ENCODE results near the gene STAG2. TPM values are rescaled to one million over a fixed set of nuclear protein-coding genes. Genes with fewer than 3 reads are reported as not detected.
"Not testable (repeated sequence)": the region's sequence is repeated elsewhere in the genome, so short reads cannot be mapped to it uniquely, and the experiment has no call there.

The STAG2 gene
- total RNA-seq, 1 donor from 2014 or later = 132 TPM

DNA sequence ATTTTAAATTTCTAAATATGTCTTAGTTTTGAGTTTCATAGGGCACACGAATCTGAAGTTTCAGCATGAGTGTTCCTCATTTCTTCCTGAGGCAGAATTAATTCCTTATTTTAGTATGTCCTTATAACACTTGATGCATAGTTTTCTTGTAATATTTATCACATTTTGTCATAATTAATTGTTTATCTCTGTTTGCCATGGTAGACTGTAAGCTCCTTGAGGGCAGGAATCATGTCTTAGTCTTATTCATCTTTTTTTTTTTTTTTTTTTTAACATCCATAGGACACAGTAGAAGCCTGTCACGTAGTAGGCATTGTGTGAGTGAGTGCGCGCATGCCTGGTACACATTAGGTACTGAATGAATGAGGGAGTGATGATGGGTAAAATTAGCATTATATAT is 131.7 kb downstream of the STAG2 start:
- H3K9ac ChIP-seq = no peak overlapping the region
- H3K36me3 Mint-ChIP-seq = peaks cover 52% of the 10 kb centered on the region
- no peak overlapping the region for H3K4me3 Mint-ChIP-seq
- no peaks in the 10 kb centered on the region for H3K9me3 ChIP-seq (ENCODE audit: low read depth)
- no peak for TF ChIP-seq EZH2phosphoT487 (IDR thresholded peaks at IDR 0.05)
- H3K4me2 ChIP-seq = no peak overlapping the region
- H3K4me1 ChIP-seq = no peaks in the 10 kb centered on the region
- H3K79me2 ChIP-seq (ENCODE audit: low read depth) = no peaks in the 10 kb centered on the region
- no peak overlapping the region for H2AFZ ChIP-seq (replicated peaks)
- H3F3A ChIP-seq (ENCODE audit: low read depth) = peaks cover 7% of the 10 kb centered on the region
- H3K27ac ChIP-seq = no peak overlapping the region
- H3K27me3 ChIP-seq = no peaks in the 10 kb centered on the region
- no peaks in the 10 kb centered on the region for H3K4me1 Mint-ChIP-seq
- H3K36me3 ChIP-seq = peaks cover 25% of the 10 kb centered on the region
- no peaks in the 10 kb centered on the region for H3K27me3 Mint-ChIP-seq (ENCODE audit: insufficient read depth, low read depth)
- no peaks in the 10 kb centered on the region for H4K20me1 ChIP-seq (ENCODE audit: low read depth)
- no peak overlapping the region for H3K4me3 ChIP-seq
- no peak for DNase-seq (ENCODE audit: low spot score)
- no peak overlapping the region for H3K27ac Mint-ChIP-seq
- no peaks in the 10 kb centered on the region for H3K9me3 Mint-ChIP-seq

DNA sequence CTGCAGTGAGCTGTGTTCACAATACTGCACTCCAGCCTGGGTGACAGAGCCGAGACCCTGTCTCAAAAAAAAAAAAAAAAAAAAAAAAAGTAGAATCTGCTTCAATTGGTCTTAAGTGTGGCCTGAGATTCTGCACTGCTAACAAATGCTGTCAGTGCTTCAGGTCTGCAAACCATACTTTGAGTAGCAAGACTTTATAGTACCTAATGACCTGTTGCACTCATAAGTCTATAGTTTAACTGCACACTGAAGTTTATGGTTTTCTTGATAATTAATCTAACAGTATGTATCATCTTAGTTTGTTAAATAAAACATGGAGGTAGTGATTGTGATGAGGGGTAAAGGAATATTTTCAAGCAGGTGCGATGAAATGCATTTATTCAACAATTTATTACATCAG is 135.6 kb downstream of the STAG2 start:
- H3K4me3 Mint-ChIP-seq = no peak overlapping the region
- no peaks in the 10 kb centered on the region for H3K27me3 ChIP-seq
- H3K4me3 ChIP-seq = no peak overlapping the region
- peaks cover 33% of the 10 kb centered on the region for H3K36me3 Mint-ChIP-seq
- no peak for DNase-seq (ENCODE audit: low spot score)
- no peaks in the 10 kb centered on the region for H3K4me1 Mint-ChIP-seq
- no peak overlapping the region for H3K9ac ChIP-seq
- H3K27ac ChIP-seq = no peak overlapping the region
- no peaks in the 10 kb centered on the region for H3K9me3 ChIP-seq (ENCODE audit: low read depth)
- H3F3A ChIP-seq (ENCODE audit: low read depth) = peaks cover 7% of the 10 kb centered on the region
- H3K36me3 ChIP-seq = peaks cover 13% of the 10 kb centered on the region
- H3K27ac Mint-ChIP-seq = no peak overlapping the region
- no peak overlapping the region for H2AFZ ChIP-seq (replicated peaks)
- H3K79me2 ChIP-seq (ENCODE audit: low read depth) = no peaks in the 10 kb centered on the region
- no peak overlapping the region for H3K4me2 ChIP-seq
- TF ChIP-seq EZH2 (IDR thresholded peaks at IDR 0.05) (no peak), EZH2phosphoT487 (IDR thresholded peaks at IDR 0.05) (no peak)
- TF ChIP-seq, protein P1, sequence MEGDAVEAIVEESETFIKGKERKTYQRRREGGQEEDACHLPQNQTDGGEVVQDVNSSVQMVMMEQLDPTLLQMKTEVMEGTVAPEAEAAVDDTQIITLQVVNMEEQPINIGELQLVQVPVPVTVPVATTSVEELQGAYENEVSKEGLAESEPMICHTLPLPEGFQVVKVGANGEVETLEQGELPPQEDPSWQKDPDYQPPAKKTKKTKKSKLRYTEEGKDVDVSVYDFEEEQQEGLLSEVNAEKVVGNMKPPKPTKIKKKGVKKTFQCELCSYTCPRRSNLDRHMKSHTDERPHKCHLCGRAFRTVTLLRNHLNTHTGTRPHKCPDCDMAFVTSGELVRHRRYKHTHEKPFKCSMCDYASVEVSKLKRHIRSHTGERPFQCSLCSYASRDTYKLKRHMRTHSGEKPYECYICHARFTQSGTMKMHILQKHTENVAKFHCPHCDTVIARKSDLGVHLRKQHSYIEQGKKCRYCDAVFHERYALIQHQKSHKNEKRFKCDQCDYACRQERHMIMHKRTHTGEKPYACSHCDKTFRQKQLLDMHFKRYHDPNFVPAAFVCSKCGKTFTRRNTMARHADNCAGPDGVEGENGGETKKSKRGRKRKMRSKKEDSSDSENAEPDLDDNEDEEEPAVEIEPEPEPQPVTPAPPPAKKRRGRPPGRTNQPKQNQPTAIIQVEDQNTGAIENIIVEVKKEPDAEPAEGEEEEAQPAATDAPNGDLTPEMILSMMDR (IDR thresholded peaks at IDR 0.05) = no peak
- H4K20me1 ChIP-seq (ENCODE audit: low read depth) = no peaks in the 10 kb centered on the region
- no peaks in the 10 kb centered on the region for H3K9me3 Mint-ChIP-seq
- no peaks in the 10 kb centered on the region for H3K4me1 ChIP-seq
- H3K27me3 Mint-ChIP-seq (ENCODE audit: insufficient read depth, low read depth) = no peaks in the 10 kb centered on the region

DNA sequence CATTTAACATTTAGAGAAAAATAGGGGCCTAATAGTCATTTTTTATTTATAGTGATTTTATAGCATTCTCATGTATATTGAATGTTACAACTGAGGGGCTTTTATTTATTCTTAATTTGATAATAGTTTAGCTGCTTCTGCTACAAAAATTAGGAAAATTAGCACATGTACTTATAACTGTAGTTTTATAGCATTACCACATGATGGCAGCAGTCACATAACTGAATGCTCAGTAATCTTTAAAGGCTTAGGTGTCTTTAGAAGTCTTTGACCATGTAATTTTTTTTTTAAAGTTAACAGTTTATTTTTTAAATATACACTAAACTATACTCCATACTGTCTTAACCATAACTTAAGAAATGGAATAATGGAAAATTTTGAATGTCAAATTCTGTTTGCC is 136.6 kb downstream of the STAG2 start:
- no peaks in the 10 kb centered on the region for H3K4me1 Mint-ChIP-seq
- peak; percentile 39 for DNase-seq (ENCODE audit: low spot score)
- Histone ChIP-seq H3K4me1 (no peaks in the 10 kb centered on the region), H3K79me2 (ENCODE audit: low read depth) (no peaks in the 10 kb centered on the region), H3K9ac (no peak overlapping the region), H3K9me3 (ENCODE audit: low read depth) (peaks cover 6% of the 10 kb centered on the region), H3K36me3 (peaks cover 11% of the 10 kb centered on the region), H3K4me2 (no peak overlapping the region), H3K4me3 (no peak overlapping the region), H2AFZ (replicated peaks) (no peak overlapping the region), H3F3A (ENCODE audit: low read depth) (peaks cover 7% of the 10 kb centered on the region), H3K27ac (no peak overlapping the region), H4K20me1 (ENCODE audit: low read depth) (no peaks in the 10 kb centered on the region), H3K27me3 (no peaks in the 10 kb centered on the region)
- no peak overlapping the region for H3K4me3 Mint-ChIP-seq
- H3K9me3 Mint-ChIP-seq = no peaks in the 10 kb centered on the region
- no peak for TF ChIP-seq EZH2 (IDR thresholded peaks at IDR 0.05)
- TF ChIP-seq, protein P1 (IDR thresholded peaks at IDR 0.05) = peak; percentile 62
- no peak overlapping the region for H3K27ac Mint-ChIP-seq
- H3K27me3 Mint-ChIP-seq (ENCODE audit: insufficient read depth, low read depth) = no peaks in the 10 kb centered on the region
- H3K36me3 Mint-ChIP-seq = peaks cover 28% of the 10 kb centered on the region

DNA sequence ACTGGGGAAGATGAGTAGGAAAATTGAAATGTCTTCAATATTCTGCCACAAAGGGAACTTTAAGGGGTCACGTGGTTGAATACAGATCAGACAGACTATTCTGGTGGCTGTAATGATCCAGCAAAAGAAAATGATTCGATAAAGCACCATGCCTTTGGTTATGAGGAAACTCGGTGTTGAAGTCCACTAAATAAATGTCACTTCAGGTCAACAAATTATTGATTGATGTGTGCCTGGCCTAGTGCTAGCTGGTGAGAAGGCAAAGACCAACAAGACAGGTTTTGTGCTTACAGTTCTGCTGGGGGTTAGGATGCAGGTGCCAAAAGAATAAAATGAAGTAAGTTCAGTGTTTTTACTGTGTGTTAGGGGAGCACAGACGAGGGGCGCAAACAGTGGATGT is 142.5 kb downstream of the STAG2 start:
- no peak overlapping the region for H3K4me3 Mint-ChIP-seq
- TF ChIP-seq EZH2 (IDR thresholded peaks at IDR 0.05) = no peak
- TF ChIP-seq EZH2phosphoT487 (IDR thresholded peaks at IDR 0.05) = no peak
- TF ChIP-seq, protein P1 (IDR thresholded peaks at IDR 0.05) = no peak
- H3K27ac ChIP-seq = no peak overlapping the region
- no peak overlapping the region for H3K9ac ChIP-seq
- H3K4me1 Mint-ChIP-seq = no peaks in the 10 kb centered on the region
- no peaks in the 10 kb centered on the region for H3K4me1 ChIP-seq
- peaks cover 10% of the 10 kb centered on the region for H3K9me3 Mint-ChIP-seq
- H3K4me3 ChIP-seq = no peak overlapping the region
- H4K20me1 ChIP-seq (ENCODE audit: low read depth) = no peaks in the 10 kb centered on the region
- no peaks in the 10 kb centered on the region for H3F3A ChIP-seq (ENCODE audit: low read depth)
- H3K27me3 ChIP-seq = no peaks in the 10 kb centered on the region
- no peaks in the 10 kb centered on the region for H3K27me3 Mint-ChIP-seq (ENCODE audit: insufficient read depth, low read depth)
- no peaks in the 10 kb centered on the region for H3K36me3 ChIP-seq
- H3K4me2 ChIP-seq = no peak overlapping the region
- no peak overlapping the region for H3K27ac Mint-ChIP-seq
- DNase-seq (ENCODE audit: low spot score) = no peak
- no peaks in the 10 kb centered on the region for H3K79me2 ChIP-seq (ENCODE audit: low read depth)
- peaks cover 21% of the 10 kb centered on the region for H3K36me3 Mint-ChIP-seq
- peaks cover 6% of the 10 kb centered on the region for H3K9me3 ChIP-seq (ENCODE audit: low read depth)
- no peak overlapping the region for H2AFZ ChIP-seq (replicated peaks)

DNA sequence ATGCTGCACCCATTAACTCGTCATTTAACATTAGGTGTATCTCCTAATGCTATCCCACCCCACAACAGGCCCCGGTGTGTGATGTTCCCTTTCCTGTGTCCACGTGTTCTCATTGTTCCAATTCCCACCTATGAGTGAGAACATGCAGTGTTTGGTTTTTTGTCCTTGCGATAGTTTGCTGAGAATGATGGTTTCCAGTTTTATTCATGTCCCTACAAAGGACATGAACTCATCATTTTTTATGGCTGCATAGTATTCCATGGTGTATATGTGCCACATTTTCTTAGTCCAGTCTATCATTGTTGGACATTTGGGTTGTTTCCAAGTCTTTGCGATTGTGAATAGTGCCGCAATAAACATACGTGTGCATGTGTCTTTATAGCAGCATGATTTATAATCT is 143.0 kb downstream of the STAG2 start:
- Mint-ChIP-seq H3K9me3 (peaks cover 14% of the 10 kb centered on the region), H3K36me3 (peaks cover 18% of the 10 kb centered on the region)
- not testable (repeated sequence) for H3K4me3 ChIP-seq; H3K27me3 ChIP-seq; H3K4me2 ChIP-seq; H3K4me1 ChIP-seq; H3K36me3 ChIP-seq; H3K27ac ChIP-seq; H3K9me3 ChIP-seq (ENCODE audit: low read depth); H3F3A ChIP-seq (ENCODE audit: low read depth); H3K4me3 Mint-ChIP-seq; H3K4me1 Mint-ChIP-seq; H4K20me1 ChIP-seq (ENCODE audit: low read depth); H3K9ac ChIP-seq; H3K79me2 ChIP-seq (ENCODE audit: low read depth); H2AFZ ChIP-seq (replicated peaks); DNase-seq (ENCODE audit: low spot score); H3K27ac Mint-ChIP-seq; H3K27me3 Mint-ChIP-seq (ENCODE audit: insufficient read depth, low read depth)

All from neural progenitor cell (in vitro differentiated cells).